Dedifferentiated amniotic fluid mesenchymal stem cell (primary cell): ENCODE data around the gene ZNF514.
A peak's percentile ranks its signal among the peaks of the same experiment; 100 is the strongest.
"Not testable (repeated sequence)": the region's sequence is repeated elsewhere in the genome, so short reads cannot be mapped to it uniquely, and the experiment has no call there.

Source experiments
- DNase-seq: peaks from one replicate; pipeline ENCODE4 v3.0.0-alpha.2; 2016; ENCODE audit errors: extremely low spot score

Gene ZNF514

GRCh38 chr2:95138702-95139101, 20.9 kb downstream of the ZNF514 start:
- no peak for DNase-seq

GRCh38 chr2:95122197-95122551, 37.5 kb downstream of the ZNF514 start:
- DNase-seq = no peak

GRCh38 chr2:95121407-95122196, 38.0 kb downstream of the ZNF514 start, which contains the start of gene MRPS5:
MRPS5 (minus strand) TSS chr2:95121808; CDS start chr2:95121791, 17 bp downstream.
- DNase-seq = peak; percentile 58

GRCh38 chr2:95121093-95121406, 38.6 kb downstream of the ZNF514 start:
- DNase-seq = peak; percentile 33

GRCh38 chr2:95115418-95115817, 44.2 kb downstream of the ZNF514 start:
- peak; percentile 55 for DNase-seq

GRCh38 chr2:95113464-95113863, 46.2 kb downstream of the ZNF514 start:
- DNase-seq = no peak

GRCh38 chr2:95110395-95110794, 49.3 kb downstream of the ZNF514 start:
- no peak for DNase-seq

- DNase-seq = no peak
Measured at GRCh38 chr2:95109260-95109659, 50.4 kb downstream of the ZNF514 start.

GRCh38 chr2:95106081-95106480, 53.6 kb downstream of the ZNF514 start:
- DNase-seq = no peak

GRCh38 chr2:95104606-95105005, 55.0 kb downstream of the ZNF514 start:
- DNase-seq = no peak

GRCh38 chr2:95099910-95100309, 59.7 kb downstream of the ZNF514 start:
- DNase-seq = no peak

- DNase-seq = not testable (repeated sequence)
Measured at GRCh38 chr2:95098273-95098672, 61.4 kb downstream of the ZNF514 start.
